MV-4-11 (cell line): ENCODE measurements around the gene RHEBL1.

Source experiments
- DNase-seq: peaks from one replicate; lab custom pipeline; 2025; lab: John Stamatoyannopoulos, UW

The RHEBL1 gene

GRCh38 chr12:49054524-49054923 lies 15.3 kb downstream of the RHEBL1 start:
- DNase-seq: no peak

GRCh38 chr12:49054096-49054495 lies 15.7 kb downstream of the RHEBL1 start:
- DNase-seq: no peak

GRCh38 chr12:49052451-49053208 lies 17.1 kb downstream of the RHEBL1 start:
- DNase-seq: no peak

GRCh38 chr12:49051777-49052438 lies 17.9 kb downstream of the RHEBL1 start:
- no peak for DNase-seq

GRCh38 chr12:49051373-49051764 lies 18.4 kb downstream of the RHEBL1 start:
- DNase-seq: no peak

GRCh38 chr12:49050507-49051372 lies 19.0 kb downstream of the RHEBL1 start:
- DNase-seq: no peak

- no peak for DNase-seq
These were observed 20.1 kb downstream of the RHEBL1 start for GRCh38 chr12:49049566-49050224.

- DNase-seq: no peak
These were observed 20.8 kb downstream of the RHEBL1 start for GRCh38 chr12:49048953-49049352.

GRCh38 chr12:49046129-49046895 lies 23.5 kb downstream of the RHEBL1 start:
- DNase-seq: no peak

- DNase-seq: no peak
These were observed 25.1 kb downstream of the RHEBL1 start for GRCh38 chr12:49044660-49045059.

GRCh38 chr12:49043856-49044258 lies 25.9 kb downstream of the RHEBL1 start:
- peak; percentile 60 for DNase-seq

GRCh38 chr12:49043241-49043640 lies 26.5 kb downstream of the RHEBL1 start:
- DNase-seq: no peak

GRCh38 chr12:49041881-49042484 lies 27.8 kb downstream of the RHEBL1 start:
- DNase-seq: no peak

- DNase-seq: no peak
These were observed 28.5 kb downstream of the RHEBL1 start for GRCh38 chr12:49041036-49041880.

GRCh38 chr12:49040364-49040855 lies 29.4 kb downstream of the RHEBL1 start:
- DNase-seq: no peak

- peak; percentile 1 for DNase-seq
These were observed 30.1 kb downstream of the RHEBL1 start for GRCh38 chr12:49039421-49040363.

- DNase-seq: no peak
These were observed 31.4 kb downstream of the RHEBL1 start for GRCh38 chr12:49038291-49038955.

GRCh38 chr12:49037947-49038237 lies 31.9 kb downstream of the RHEBL1 start:
- no peak for DNase-seq
